GM19099 (cell line): ENCODE results near the gene EFNB1.

ENCODE experiments used
- POLR2A ChIP-seq: IDR thresholded peaks from 3 replicates; pipeline ENCODE4 v1.6.1; 2011; ENCODE audit warnings: low read depth; ENCODE audit not compliant: insufficient read length; ENCODE audit errors: extremely low read depth

The EFNB1 gene

DNA sequence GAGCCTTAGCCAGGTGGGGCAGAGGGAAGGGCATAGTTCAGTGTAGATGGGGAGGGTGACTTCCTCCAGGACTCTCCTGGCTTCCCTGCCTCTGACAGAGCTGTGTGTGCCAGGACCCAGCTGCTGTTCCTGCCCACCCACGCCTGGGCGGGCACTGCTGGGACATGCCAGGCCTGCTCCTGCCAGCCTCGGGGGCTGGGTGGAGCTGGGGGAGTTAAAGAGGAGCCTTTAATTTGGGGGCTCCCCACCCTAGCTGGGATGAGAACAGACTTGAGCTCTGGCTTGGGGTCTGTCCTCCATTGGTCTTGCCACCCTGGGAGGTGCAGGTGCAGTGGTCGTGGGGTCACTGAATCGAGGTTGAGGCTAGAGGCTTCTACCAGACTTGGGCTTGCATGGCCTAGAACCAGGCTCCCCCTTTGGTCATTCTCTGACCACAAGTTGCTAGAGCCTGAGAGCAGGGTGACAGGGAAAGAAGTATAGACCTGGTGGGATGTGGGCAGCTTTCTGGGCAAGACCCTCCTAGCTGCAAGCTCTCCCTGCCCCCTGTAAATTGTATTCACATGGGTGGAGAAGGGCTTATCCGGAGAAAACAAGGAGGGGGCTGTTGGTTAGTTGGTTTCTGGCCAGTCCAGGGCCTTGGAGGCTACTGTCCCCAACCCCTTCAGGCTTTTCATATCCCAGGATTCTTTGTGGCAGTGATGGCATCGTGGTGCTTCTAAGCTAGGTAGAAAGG, 5.7 kb downstream of the EFNB1 start:
- TF ChIP-seq POLR2A, result no peak

DNA sequence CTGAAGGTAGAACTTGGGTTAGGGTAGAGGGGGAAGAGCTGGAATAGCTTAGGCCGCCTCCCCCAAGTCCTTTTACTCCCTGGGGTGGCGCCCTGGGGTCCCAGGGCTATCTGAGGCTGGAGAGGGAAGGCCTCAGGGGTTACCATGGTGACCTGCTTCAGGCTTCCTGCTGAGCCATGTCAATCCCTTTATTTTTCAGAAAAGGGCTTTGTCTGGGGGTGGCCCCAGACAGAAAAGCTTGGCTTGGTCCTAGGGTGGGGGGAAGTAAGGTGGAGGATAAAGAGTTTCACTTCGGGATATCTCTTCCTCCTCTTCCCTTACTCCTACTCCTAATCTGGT, 6.3 kb downstream of the EFNB1 start:
- TF ChIP-seq POLR2A, result no peak

DNA sequence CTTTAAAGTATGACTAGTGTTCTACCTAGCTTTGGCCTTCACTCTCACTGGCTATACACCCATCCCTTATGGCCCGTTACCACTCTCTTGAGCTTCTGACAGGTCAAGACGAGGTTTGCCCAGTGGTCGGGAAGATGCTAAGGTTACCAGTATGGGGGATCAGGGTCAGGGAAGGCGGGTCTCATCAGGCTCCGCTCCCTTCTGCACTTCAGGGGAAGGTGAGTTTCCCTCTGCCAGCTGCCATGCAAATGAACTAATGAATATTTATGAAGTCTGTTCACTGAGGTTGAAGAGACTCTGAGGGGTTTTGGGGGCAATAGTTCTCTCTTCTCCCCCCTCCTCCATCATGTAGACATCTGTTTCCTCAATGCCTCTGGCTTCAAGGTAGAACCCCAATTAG, 6.6 kb downstream of the EFNB1 start:
- no peak for TF ChIP-seq POLR2A

DNA sequence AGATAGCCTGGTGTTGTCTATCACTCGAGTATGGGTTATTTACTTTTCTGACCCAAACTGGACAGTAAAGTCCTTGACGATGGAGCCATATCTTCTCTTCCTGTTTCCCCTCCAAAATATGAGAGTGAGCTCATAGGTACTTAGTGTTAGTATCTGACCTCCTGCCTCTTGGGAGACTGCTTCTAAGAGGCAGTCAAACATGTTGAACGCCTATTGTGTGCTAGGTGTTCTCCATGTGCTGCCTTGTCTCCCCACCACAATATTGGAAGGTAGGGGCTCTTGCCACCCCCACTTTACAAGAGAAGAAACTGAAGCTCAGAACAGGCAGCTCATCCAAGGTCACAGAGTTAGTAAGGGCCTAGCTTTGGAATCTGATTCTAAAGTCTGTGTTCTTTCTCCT, 8.3 kb downstream of the EFNB1 start:
- no peak for TF ChIP-seq POLR2A

DNA sequence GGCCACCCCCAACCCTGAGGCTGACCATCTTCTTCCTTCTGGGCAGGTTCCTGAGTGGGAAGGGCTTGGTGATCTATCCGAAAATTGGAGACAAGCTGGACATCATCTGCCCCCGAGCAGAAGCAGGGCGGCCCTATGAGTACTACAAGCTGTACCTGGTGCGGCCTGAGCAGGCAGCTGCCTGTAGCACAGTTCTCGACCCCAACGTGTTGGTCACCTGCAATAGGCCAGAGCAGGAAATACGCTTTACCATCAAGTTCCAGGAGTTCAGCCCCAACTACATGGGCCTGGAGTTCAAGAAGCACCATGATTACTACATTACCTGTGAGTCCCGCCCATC, 9.7 kb downstream of the EFNB1 start:
- TF ChIP-seq POLR2A, result no peak

DNA sequence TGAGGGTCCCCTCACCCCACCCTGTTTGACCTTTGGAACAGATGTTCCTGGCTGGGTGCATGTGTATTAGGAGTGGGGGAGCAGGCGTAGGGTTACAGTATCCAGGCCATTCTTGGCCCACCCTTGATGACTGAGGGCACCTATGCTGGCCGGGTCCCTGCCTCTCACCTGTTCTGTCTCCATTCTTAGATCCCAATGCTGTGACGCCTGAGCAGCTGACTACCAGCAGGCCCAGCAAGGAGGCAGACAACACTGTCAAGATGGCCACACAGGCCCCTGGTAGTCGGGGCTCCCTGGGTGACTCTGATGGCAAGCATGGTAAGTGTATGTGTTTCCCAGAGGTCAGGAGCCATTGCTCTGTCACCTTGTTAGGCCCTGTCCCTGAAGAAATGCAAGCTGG, 10.9 kb downstream of the EFNB1 start:
- TF ChIP-seq POLR2A, result no peak

DNA sequence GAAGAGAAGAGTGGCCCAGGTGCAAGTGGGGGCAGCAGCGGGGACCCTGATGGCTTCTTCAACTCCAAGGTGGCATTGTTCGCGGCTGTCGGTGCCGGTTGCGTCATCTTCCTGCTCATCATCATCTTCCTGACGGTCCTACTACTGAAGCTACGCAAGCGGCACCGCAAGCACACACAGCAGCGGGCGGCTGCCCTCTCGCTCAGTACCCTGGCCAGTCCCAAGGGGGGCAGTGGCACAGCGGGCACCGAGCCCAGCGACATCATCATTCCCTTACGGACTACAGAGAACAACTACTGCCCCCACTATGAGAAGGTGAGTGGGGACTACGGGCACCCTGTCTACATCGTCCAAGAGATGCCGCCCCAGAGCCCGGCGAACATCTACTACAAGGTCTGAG, 11.4 kb downstream of the EFNB1 start:
- no peak for TF ChIP-seq POLR2A

DNA sequence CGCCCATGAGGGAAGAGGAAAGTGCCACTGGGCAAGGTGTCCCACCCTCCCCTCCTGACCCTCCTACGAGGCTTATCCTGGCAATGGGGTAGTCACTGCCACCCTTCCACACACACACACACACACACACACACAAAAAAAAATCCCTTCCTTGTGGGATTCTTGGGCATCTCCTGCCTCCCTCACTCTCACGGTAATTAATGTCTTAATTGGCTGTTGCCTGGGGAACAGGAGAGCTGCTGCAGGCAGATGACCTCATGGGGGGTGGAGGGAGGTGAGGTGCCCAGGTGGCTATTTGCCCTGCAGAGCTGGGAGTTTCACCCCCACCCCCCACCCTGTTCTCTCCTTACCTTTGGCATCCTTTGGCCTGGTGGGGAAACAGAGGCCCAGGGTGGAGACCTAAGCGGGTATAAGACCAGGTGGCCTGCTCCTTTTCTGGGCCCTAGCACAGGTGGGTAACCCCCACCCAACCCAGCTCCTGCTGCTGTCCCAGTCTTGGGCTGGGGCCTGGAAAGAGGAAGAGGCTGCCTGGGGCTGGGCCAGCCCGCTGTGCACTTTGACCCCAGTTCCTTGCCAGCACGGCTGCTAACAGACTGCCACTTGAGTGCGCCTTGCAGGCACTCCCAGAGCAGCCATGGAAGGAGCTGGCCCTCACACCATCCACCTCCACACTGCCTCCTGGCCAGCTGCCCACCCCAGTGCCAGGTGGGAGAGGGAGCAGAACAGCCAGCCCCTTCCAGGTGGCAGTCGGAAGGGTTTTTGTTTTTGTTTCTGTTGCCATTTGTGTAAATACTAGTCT, 12.6 kb downstream of the EFNB1 start:
- no peak for TF ChIP-seq POLR2A

DNA sequence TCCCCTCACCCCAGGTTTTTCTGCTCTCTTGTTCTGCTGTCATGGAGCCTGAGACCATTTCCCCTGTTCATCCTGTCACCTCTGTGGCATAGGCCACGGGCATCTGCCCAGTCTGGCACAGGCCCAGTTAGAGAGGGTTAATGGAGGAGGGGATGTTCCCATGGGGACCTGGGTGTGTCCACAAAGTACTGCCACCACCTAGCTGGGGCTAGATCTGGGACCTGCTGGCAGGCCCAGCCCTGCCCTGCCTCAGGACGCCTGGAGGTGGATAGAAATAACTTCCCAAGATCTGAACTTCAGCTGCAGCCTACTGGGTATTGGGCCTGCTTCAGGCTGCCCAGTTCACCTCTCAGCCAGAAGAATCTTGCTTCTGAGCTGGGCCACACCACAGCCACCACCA, 13.5 kb downstream of the EFNB1 start:
- no peak for TF ChIP-seq POLR2A

DNA sequence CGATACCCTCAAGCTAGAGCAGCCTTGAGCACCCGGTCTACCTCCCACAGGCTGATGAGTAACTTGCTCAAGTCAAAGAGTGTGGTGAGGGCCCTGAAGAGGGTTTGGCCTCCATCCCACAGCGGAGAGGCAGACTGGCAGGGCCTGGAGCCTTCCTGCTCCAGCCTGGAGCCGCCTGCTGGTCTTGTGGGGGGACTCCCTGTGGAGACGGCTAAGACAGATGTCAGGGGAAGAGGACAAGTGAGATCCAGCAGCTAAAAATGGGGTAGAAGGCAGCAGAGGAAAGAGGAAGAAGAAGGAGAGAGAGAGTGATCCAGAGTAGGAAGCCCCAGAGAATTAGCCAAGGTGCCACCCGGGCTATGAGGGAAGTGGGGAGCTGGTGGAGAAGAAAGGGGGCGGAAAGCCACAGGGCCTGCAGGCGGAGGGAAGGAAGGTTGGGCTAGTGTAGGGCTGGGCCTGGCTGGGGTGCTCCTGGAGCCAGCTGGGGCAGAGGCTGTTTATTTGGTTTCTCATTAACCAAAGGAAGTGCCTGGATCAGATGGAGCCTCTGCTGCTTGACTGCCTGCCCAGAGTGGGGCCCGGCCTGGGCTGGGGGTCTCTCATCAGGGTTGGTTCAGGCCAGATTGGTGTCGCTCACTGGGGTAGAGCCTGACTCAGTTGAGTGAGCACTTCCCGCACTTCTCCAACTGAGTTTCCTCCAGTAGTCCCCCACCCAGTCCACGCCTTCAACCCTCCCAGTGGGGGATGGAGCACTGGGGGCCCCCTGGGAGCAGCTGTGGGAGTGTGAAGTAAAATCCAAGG, 14.2 kb downstream of the EFNB1 start:
- no peak for TF ChIP-seq POLR2A

DNA sequence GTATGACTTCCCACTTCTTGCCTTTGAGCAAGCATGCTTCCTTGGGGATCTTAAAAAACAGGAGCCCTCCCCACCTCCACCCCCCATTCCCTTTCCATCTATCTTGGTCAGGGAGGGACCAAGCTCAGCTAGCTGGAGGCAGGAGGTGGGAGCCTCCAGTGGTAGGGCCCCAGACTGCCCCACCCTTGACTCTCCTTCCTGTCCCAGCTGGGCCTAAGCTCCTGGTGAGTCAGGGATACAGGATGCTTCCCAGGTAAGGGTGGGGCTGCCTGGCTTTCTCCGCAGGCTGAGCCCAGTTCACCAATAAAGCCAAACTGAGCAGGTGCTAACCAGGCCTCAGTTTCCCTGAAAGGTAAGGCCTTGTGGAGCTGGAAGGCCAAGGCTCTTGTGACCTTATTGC, 15.2 kb downstream of the EFNB1 start:
- TF ChIP-seq POLR2A, result no peak

DNA sequence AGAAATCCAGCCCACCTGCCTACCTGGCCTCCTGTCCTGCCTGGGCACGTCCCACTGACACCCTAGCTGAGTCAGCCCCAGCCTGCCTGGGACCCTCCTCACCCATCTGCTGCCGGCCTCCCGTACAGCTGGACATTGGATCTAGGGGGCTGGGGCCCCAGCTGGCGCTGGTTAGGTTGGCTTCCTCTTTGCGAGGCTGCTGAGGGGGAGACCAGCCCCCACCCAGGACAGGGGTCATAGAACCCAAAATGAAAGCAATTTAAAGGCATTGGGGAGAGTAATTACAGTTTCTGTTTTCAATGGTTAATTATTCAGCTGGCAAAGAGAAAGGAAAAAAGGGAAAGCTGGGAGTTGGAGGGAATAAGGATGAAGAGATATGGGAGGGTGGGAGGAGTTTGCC, 15.8 kb downstream of the EFNB1 start:
- TF ChIP-seq POLR2A, result no peak

DNA sequence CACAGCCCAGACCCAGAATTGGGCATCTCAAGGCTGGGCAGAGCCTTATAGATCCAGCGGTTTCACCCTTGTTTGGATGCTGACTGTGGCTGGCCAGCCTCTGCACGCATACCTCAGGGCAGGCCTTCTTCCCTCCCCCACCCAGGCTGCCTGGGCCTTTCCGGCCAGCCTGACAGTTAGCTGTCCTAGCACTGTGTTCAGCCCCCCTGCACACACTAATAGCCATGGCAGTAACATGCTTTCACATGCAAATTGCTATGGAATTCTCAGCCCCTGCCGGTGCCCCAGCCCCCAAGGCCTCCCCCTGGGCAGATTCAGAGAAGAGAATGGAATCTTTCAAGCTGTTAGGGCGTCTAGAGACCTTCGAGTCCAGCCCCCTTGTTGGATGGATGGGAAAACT, 17.7 kb downstream of the EFNB1 start:
- no peak for TF ChIP-seq POLR2A

DNA sequence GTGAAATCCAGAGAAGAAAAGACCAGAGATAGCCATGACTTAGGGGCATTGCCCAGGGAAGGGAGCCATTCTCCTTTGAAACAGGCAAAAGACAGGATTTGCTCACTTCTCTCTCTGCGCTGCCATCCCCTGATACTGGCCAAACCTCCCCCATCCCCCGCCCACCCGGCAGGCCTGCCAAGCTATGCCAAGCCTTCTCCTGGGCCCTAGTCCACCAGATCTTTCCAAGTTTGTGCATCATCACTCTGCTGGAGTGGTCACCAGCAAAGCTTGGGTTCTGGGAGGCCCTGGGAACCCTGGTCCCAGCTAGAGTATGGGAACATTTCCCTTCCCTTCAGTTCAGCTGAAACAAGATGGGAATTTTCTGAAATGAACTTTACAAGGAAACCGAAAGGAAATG, 18.4 kb downstream of the EFNB1 start:
- TF ChIP-seq POLR2A, result no peak

DNA sequence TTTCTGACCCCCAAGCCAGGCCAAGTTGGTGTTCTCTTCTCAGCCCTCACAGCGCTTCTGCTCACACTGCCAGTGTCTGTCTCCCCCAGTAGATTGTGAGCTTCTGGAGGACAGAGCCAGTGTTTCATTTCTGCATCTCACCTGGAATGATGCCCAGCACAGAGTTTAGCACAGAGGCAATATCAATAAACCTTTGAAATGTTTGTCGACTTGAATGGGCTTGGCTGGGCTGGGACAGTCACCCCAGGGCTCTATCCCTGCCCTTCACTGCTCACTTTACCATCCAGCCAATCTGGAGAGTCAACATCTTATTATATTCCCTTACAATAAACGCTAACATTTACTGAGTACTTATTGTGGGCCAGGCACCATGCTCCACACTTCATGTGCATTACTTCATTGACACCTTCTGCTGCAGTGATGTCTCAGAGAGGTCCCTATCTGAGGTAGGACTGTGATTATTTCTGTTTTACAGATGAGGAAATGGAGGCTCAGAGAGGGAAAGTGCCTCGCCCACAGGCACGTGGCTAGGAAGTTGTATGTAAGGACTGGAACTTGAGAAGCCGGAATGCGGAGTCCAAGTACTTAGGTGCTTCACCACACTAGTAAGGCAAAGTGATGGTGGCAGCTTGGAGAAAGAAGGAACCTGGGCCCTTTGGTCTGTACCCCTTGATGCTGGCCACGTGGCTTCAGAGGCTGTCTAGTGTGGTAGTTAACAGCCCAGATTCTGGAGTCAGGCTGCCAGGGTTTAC, 19.5 kb downstream of the EFNB1 start:
- TF ChIP-seq POLR2A, result no peak
